Rectal smooth muscle tissue (tissue), 1 donor: Measurements from ENCODE around the gene KLHL26.

Experiments used
- H3K27ac ChIP-seq: one replicate; pipeline ENCODE4 v1.7.0; 2013; ENCODE audit warnings: low read depth, low read length, inconsistent platforms
- H3K27me3 ChIP-seq: one replicate; pipeline ENCODE4 v1.7.0; 2013; ENCODE audit warnings: low read length; ENCODE audit not compliant: control insufficient read depth, insufficient read depth
- H3K36me3 ChIP-seq: one replicate; pipeline ENCODE4 v1.7.0; 2013; ENCODE audit warnings: low read length; ENCODE audit not compliant: control insufficient read depth, insufficient read depth
- H3K4me1 ChIP-seq: one replicate; pipeline ENCODE4 v1.7.0; 2013; ENCODE audit warnings: low read length; ENCODE audit not compliant: control insufficient read depth, insufficient read depth
- H3K4me3 ChIP-seq: one replicate; pipeline ENCODE4 v1.7.0; 2013; ENCODE audit warnings: low read length
- H3K9ac ChIP-seq: one replicate; pipeline ENCODE4 v1.7.0; 2013; ENCODE audit warnings: low read length

Gene KLHL26

DNA sequence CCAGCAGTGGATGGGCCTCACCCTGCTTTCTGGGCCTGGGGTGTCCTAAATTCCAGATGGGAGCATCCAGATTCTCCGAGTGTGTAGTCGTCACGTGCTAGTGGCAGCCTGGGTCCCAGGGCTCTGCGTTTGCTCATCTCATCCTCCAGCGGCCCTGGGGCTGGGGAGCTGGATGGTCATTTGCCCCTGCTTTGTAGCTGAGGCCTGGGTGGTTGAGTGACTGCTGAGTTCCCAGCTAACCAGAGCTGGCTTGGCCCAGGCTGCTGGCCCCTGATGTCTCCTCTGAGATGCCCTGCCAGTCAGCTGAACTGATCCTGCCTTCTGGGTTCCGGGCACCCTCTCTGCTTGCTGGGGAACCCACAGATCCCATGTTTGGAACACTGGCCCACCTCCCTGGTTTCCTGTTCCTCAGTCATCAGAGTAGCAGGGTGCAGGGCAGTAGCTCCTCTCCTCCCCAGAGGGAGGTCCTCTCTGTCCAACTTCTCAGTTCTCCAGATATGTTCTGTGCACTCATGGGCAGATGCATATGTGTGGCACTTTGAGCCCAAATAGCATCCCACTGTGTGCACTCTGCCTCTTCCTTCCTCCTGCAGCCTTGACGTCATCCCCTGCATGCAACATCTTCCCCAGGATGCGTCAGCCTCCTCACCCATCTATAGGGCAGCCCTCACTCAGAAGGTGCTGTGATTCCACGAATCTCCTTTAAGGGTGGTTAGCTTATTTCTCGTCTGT lies 24.3 kb downstream of the KLHL26 start:
- Histone ChIP-seq H3K27ac (no peak overlapping the region), H3K36me3 (peaks cover under 1% of the 10 kb centered on the region), H3K4me3 (no peak overlapping the region), H3K4me1 (peaks cover 20% of the 10 kb centered on the region), H3K27me3 (no peaks in the 10 kb centered on the region), H3K9ac (no peak overlapping the region)

DNA sequence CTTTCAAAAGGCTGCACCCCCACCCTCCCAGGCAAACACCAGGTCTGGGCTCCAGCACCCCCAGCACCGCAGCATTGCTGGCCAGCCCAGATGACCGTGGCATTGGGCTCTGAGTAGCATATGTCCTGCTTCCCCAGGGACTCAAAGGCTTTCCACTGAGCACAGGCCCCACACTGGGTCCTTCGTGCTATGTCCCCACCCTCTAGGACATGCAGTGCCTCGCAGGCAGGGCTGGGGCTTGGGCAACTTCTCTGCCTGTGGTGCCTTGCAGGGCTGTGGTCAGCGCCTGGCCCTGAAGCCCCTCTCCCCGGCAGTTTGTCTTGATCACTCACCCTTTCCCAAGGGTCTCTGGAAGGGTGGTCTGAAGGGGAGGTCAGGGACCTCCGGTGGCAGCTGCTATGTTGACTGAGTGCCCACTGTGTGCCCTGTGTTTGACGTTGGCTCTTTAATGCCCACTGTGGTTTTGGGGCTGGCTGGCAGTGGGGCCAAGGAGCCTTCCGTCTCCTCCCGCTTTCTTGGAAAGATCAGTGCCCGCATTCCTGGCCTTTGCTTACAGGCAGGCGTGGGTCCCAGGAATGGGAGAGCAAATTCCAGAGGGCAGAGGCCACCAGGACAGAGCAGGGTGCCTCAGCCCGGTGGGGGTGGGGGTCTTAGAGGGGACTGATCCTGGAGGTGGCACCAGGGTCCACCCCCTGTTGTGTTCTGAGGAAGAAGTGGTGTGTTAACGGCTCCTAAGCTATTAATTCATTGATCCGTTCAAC lies 26.3 kb downstream of the KLHL26 start:
- peak overlapping the region; percentile 15 for H3K27ac ChIP-seq
- peaks cover 6% of the 10 kb centered on the region for H3K36me3 ChIP-seq
- no peak overlapping the region for H3K9ac ChIP-seq
- no peak overlapping the region for H3K4me3 ChIP-seq
- H3K27me3 ChIP-seq: no peaks in the 10 kb centered on the region
- peaks cover 20% of the 10 kb centered on the region for H3K4me1 ChIP-seq

- peaks cover 18% of the 10 kb centered on the region for H3K4me1 ChIP-seq
- H3K27me3 ChIP-seq: no peaks in the 10 kb centered on the region
- peak overlapping the region; percentile 64 for H3K27ac ChIP-seq
- H3K9ac ChIP-seq: no peak overlapping the region
- H3K36me3 ChIP-seq: peaks cover 12% of the 10 kb centered on the region
- no peak overlapping the region for H3K4me3 ChIP-seq
These were observed 27.2 kb downstream of the KLHL26 start for GRCh38 chr19:18663940-18664530.

GRCh38 chr19:18665771-18666202 lies 29.0 kb downstream of the KLHL26 start:
- Histone ChIP-seq H3K9ac (no peak overlapping the region), H3K4me1 (peaks cover 18% of the 10 kb centered on the region), H3K27me3 (no peaks in the 10 kb centered on the region), H3K36me3 (peaks cover 19% of the 10 kb centered on the region), H3K27ac (peak overlapping the region; percentile 91), H3K4me3 (no peak overlapping the region)

- peak overlapping the region; percentile 91 for H3K27ac ChIP-seq
- no peak overlapping the region for H3K9ac ChIP-seq
- H3K4me3 ChIP-seq: no peak overlapping the region
- no peaks in the 10 kb centered on the region for H3K27me3 ChIP-seq
- peaks cover 18% of the 10 kb centered on the region for H3K4me1 ChIP-seq
- H3K36me3 ChIP-seq: peaks cover 19% of the 10 kb centered on the region
These were observed 29.5 kb downstream of the KLHL26 start for GRCh38 chr19:18666317-18666716.

DNA sequence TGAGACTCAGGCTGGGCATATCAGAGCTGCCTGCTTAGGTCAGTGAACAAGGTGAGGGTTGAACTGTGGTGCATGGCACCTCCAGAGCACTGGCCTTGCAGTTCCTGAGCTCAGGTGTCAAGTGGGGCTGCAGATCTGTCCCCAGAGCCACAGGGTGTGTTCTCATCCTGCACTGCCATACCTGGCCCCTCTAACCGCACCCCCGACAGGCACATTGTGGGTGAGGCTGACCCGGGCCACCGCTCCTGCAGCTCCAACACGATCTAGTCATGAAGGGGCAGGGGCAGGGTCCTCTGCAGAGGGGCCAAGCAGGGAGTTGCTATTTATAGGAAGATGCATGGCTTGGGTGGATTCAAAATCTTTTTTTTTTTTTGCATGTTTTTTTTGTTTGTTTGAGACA lies 30.0 kb downstream of the KLHL26 start:
- Histone ChIP-seq H3K27me3 (no peaks in the 10 kb centered on the region), H3K4me3 (no peak overlapping the region), H3K27ac (peak overlapping the region; percentile 91), H3K4me1 (peaks cover 20% of the 10 kb centered on the region), H3K9ac (no peak overlapping the region), H3K36me3 (peaks cover 19% of the 10 kb centered on the region)

- Histone ChIP-seq H3K4me1 (peaks cover 27% of the 10 kb centered on the region), H3K9ac (no peak overlapping the region), H3K36me3 (peaks cover 19% of the 10 kb centered on the region), H3K27me3 (no peaks in the 10 kb centered on the region), H3K27ac (no peak overlapping the region), H3K4me3 (no peak overlapping the region)
These were observed 30.9 kb downstream of the KLHL26 start for GRCh38 chr19:18667531-18668251.

DNA sequence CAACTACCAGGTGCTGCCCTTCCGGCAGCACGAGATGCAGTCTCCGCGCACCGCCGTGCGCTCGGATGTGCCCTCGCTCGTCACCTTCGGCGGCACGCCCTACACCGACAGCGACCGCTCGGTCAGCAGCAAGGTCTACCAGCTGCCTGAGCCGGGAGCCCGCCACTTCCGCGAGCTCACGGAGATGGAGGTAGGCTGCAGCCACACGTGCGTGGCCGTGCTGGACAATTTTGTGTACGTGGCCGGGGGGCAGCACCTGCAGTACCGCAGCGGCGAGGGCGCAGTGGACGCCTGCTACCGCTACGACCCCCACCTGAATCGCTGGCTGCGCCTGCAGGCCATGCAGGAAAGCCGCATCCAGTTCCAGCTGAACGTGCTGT lies 31.4 kb downstream of the KLHL26 start:
- H3K27me3 ChIP-seq: no peaks in the 10 kb centered on the region
- peaks cover 26% of the 10 kb centered on the region for H3K4me1 ChIP-seq
- H3K27ac ChIP-seq: no peak overlapping the region
- H3K9ac ChIP-seq: no peak overlapping the region
- H3K4me3 ChIP-seq: no peak overlapping the region
- H3K36me3 ChIP-seq: peaks cover 19% of the 10 kb centered on the region

- Histone ChIP-seq H3K4me1 (peaks cover 23% of the 10 kb centered on the region), H3K27ac (no peak overlapping the region), H3K36me3 (peaks cover 19% of the 10 kb centered on the region)
These were observed 32.1 kb downstream of the KLHL26 start for GRCh38 chr19:18668744-18669523.

DNA sequence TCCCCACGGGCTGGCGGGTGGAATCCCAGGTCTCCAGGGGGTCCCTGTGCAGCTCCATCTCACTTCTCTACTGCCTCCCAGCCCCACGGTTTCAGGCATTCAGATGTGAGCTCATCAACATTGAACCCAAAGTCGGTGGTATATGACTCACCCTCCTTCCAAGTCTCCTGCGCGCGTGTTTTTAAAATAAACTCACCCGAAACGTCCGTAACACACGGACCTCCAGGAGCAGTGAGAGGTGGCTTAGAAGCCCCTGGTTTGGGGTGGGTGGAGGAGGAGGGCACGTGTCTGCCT lies 32.6 kb downstream of the KLHL26 start:
- no peak overlapping the region for H3K9ac ChIP-seq
- H3K27me3 ChIP-seq: no peaks in the 10 kb centered on the region
- H3K27ac ChIP-seq: no peak overlapping the region
- H3K4me3 ChIP-seq: no peak overlapping the region
- H3K36me3 ChIP-seq: peaks cover 19% of the 10 kb centered on the region
- H3K4me1 ChIP-seq: peaks cover 23% of the 10 kb centered on the region

More at GRCh38 chr19:18668744-18669523, 32.1 kb downstream of the KLHL26 start:
- no peak overlapping the region for H3K4me3 ChIP-seq
- H3K9ac ChIP-seq: no peak overlapping the region
- H3K27me3 ChIP-seq: no peaks in the 10 kb centered on the region

DNA sequence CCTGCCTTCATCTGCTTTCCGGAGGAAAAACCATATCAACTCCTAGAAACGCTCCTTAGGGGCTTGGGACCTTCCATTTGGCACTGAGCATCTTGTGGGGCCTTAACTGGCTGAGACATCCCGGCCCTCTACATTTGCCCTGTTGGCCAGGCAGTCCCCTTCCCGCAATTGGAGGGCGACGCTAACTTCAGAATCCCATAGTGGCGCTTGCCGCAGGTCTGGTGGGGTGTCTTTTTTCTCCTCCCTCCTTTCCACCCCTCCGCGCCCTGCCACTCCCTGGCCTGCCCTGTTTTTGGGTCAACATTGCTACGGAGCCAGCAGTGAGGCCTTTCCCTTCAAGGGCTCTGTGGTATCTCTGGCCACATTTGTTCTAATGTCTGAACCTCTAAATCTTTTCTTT lies 33.1 kb downstream of the KLHL26 start:
- no peak overlapping the region for H3K9ac ChIP-seq
- peaks cover 23% of the 10 kb centered on the region for H3K4me1 ChIP-seq
- no peak overlapping the region for H3K4me3 ChIP-seq
- no peak overlapping the region for H3K27ac ChIP-seq
- no peaks in the 10 kb centered on the region for H3K27me3 ChIP-seq
- H3K36me3 ChIP-seq: peaks cover 19% of the 10 kb centered on the region

DNA sequence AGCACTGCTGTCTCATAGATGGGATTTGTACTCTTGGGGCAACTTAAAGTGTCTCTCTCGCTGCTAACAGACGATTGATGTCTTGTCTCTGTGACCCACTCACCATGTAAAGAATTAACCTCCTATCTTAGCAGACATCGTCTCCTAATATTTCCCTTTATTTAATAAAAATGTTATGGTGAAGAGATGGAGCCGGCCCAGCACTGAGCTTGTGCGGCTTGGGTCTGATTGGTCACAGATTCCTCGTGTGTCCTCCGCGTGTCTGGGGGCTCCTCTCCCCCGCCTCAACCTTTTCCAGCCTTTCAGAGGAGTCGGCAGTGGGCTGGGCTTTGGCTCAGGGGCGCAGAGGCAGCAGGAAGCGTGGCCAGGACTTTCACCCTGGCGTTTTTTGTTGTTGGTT lies 33.5 kb downstream of the KLHL26 start:
- H3K36me3 ChIP-seq: peaks cover 19% of the 10 kb centered on the region
- H3K4me3 ChIP-seq: no peak overlapping the region
- H3K9ac ChIP-seq: no peak overlapping the region
- H3K27ac ChIP-seq: no peak overlapping the region
- H3K27me3 ChIP-seq: no peaks in the 10 kb centered on the region
- peaks cover 22% of the 10 kb centered on the region for H3K4me1 ChIP-seq
